Mesendoderm (in vitro differentiated cells): ENCODE results near the gene SPIN4.
"Not testable (repeated sequence)": the region's sequence is repeated elsewhere in the genome, so short reads cannot be mapped to it uniquely, and the experiment has no call there.

Experiments
- DNase-seq: peaks from one replicate; pipeline ENCODE4 v3.0.0; 2013
- H2AK5ac ChIP-seq: 2 replicates; pipeline ENCODE4 v1.6.1; 2013; ENCODE audit warnings: low read length, inconsistent platforms
- H2BK120ac ChIP-seq: 2 replicates; pipeline ENCODE4 v1.6.1; 2013; ENCODE audit warnings: low read depth, mild to moderate bottlenecking, low read length, moderate library complexity, mixed read lengths
- H2BK15ac ChIP-seq: replicated peaks from 2 replicates; pipeline ENCODE4 v1.6.1; 2013; ENCODE audit warnings: low read depth, mild to moderate bottlenecking, moderate library complexity
- H2BK5ac ChIP-seq: 2 replicates; pipeline ENCODE4 v1.6.1; 2013; ENCODE audit warnings: low read length, inconsistent platforms
- H3K18ac ChIP-seq: 2 replicates; pipeline ENCODE4 v1.6.1; 2013; ENCODE audit warnings: mild to moderate bottlenecking, low read length, mixed read lengths
- H3K23ac ChIP-seq: one replicate; pipeline ENCODE4 v1.6.1; 2013; ENCODE audit warnings: low read length
- H3K27ac ChIP-seq: 2 replicates; pipeline ENCODE4 v1.5.1; 2013; ENCODE audit warnings: low read depth, mild to moderate bottlenecking, inconsistent platforms, low read length, moderate library complexity
- H3K27me3 ChIP-seq: 2 replicates; pipeline ENCODE4 v1.6.1; 2013; ENCODE audit warnings: low read length, control low read depth, mild to moderate bottlenecking, inconsistent platforms; ENCODE audit not compliant: insufficient read depth, poor library complexity
- H3K36me3 ChIP-seq: 2 replicates; pipeline ENCODE4 v1.6.1; 2013; ENCODE audit warnings: low read length, inconsistent platforms; ENCODE audit not compliant: control insufficient read depth, insufficient read depth
- H3K4ac ChIP-seq: one replicate; pipeline ENCODE4 v1.6.1; 2013; ENCODE audit warnings: low read depth, mild to moderate bottlenecking, low read length, moderate library complexity
- H3K4me1 ChIP-seq: 2 replicates; pipeline ENCODE4 v1.6.1; 2013; ENCODE audit warnings: low read depth, low read length, inconsistent platforms; ENCODE audit not compliant: control insufficient read depth
- H3K4me2 ChIP-seq: 2 replicates; pipeline ENCODE4 v1.6.1; 2013; ENCODE audit warnings: low read length
- H3K4me3 ChIP-seq: 2 replicates; pipeline ENCODE4 v1.5.1; 2013; ENCODE audit warnings: mild to moderate bottlenecking, low read length
- H3K56ac ChIP-seq: one replicate; pipeline ENCODE4 v1.6.1; 2013; ENCODE audit warnings: low read length
- H3K79me1 ChIP-seq: 2 replicates; pipeline ENCODE4 v1.6.1; 2013; ENCODE audit warnings: low read length, inconsistent platforms
- H3K79me2 ChIP-seq: 2 replicates; pipeline ENCODE4 v1.6.1; 2013; ENCODE audit warnings: mild to moderate bottlenecking, low read length; ENCODE audit not compliant: control insufficient read depth, insufficient read depth
- H3K9ac ChIP-seq: 2 replicates; pipeline ENCODE4 v1.6.1; 2013; ENCODE audit warnings: low read length, inconsistent platforms
- H4K5ac ChIP-seq: one replicate; pipeline ENCODE4 v1.6.1; 2013; ENCODE audit warnings: low read length
- H4K8ac ChIP-seq: one replicate; pipeline ENCODE4 v1.6.1; 2013; ENCODE audit warnings: low read depth, mild to moderate bottlenecking, control low read depth, low read length, moderate library complexity
- WGBS: extraction: QIAGEN DNeasy Blood & Tissue Kit; methylation state at CpG from one replicate; pipeline ENCODE4 v1.1.7; 2013; ENCODE audit warnings: low lambda C conversion rate, missing lambda C conversion rate; ENCODE audit not compliant: insufficient coverage; ENCODE audit errors: extremely low coverage; 5-methylcytosine and 5-hydroxymethylcytosine counted together

SPIN4 gene

GRCh38 chrX:63373012-63373411 is 21.9 kb upstream of the SPIN4 start:
- not testable (repeated sequence) for H4K8ac ChIP-seq, H2AK5ac ChIP-seq, H3K4me2 ChIP-seq, H2BK120ac ChIP-seq, H3K4me1 ChIP-seq, H3K18ac ChIP-seq, H3K4me3 ChIP-seq, H2BK5ac ChIP-seq, H3K36me3 ChIP-seq, H3K9ac ChIP-seq, H2BK15ac ChIP-seq, DNase-seq, H3K4ac ChIP-seq, H3K27ac ChIP-seq, H3K79me1 ChIP-seq, H4K5ac ChIP-seq, H3K27me3 ChIP-seq, H3K56ac ChIP-seq, H3K23ac ChIP-seq, H3K79me2 ChIP-seq
- WGBS, result no CpG with 5 or more reads among the region's 3 CpGs

- H3K4me1 ChIP-seq, DNase-seq, H3K4me3 ChIP-seq, H4K8ac ChIP-seq, H3K79me2 ChIP-seq, H3K4ac ChIP-seq, H2BK15ac ChIP-seq, H2BK5ac ChIP-seq, H3K56ac ChIP-seq, H2BK120ac ChIP-seq, H4K5ac ChIP-seq, H3K27ac ChIP-seq, H3K4me2 ChIP-seq, H3K27me3 ChIP-seq, H3K36me3 ChIP-seq, H3K79me1 ChIP-seq, H3K9ac ChIP-seq, H2AK5ac ChIP-seq, H3K18ac ChIP-seq, H3K23ac ChIP-seq: not testable (repeated sequence)
- no CpG with 5 or more reads among the region's 5 CpGs for WGBS
Measured at GRCh38 chrX:63367699-63368098, 16.6 kb upstream of the SPIN4 start.

DNA sequence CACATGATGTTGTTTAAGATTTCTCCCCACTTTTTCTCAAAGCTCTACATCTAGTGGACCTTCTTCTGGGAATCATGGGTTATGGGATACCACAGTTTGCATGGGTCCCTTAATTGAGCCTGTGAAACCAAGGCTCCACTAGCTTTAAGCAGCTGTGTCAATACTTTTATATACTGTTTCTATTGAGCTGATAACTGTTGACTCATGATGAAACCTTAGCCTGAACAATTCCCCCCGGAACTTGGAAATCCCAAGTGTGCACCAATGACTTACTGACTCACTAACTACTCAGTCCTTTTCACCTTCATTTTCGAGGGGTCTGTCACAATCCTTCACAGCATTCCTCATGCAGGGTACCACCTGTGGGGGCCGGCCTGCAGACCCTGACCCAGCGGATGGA is 12.7 kb upstream of the SPIN4 start:
- Histone ChIP-seq H4K5ac (no peak overlapping the region), H3K18ac (no peak overlapping the region), H4K8ac (no peak overlapping the region), H3K56ac (no peak overlapping the region), H3K4me1 (no peaks in the 10 kb centered on the region), H3K4me2 (no peak overlapping the region), H2AK5ac (no peak overlapping the region), H3K9ac (no peak overlapping the region), H3K23ac (no peak overlapping the region), H3K27ac (no peak overlapping the region), H2BK15ac (no peak overlapping the region), H2BK5ac (no peak overlapping the region), H3K79me1 (no peaks in the 10 kb centered on the region), H2BK120ac (no peak overlapping the region), H3K4me3 (no peak overlapping the region), H3K36me3 (no peaks in the 10 kb centered on the region), H3K79me2 (no peaks in the 10 kb centered on the region), H3K27me3 (no peaks in the 10 kb centered on the region), H3K4ac (no peak overlapping the region)
- WGBS, result no CpG with 5 or more reads among the region's 4 CpGs
- DNase-seq, result no peak

- Histone ChIP-seq H4K5ac (no peak overlapping the region), H4K8ac (no peak overlapping the region), H2BK15ac (no peak overlapping the region), H3K56ac (no peak overlapping the region), H3K79me1 (no peaks in the 10 kb centered on the region), H3K4me2 (no peak overlapping the region), H3K27ac (no peak overlapping the region), H3K18ac (no peak overlapping the region), H3K4me1 (no peaks in the 10 kb centered on the region), H3K36me3 (no peaks in the 10 kb centered on the region), H2BK120ac (no peak overlapping the region), H3K4ac (no peak overlapping the region), H3K23ac (no peak overlapping the region), H3K27me3 (no peaks in the 10 kb centered on the region), H2AK5ac (no peak overlapping the region), H3K9ac (no peak overlapping the region), H2BK5ac (no peak overlapping the region), H3K4me3 (no peak overlapping the region), H3K79me2 (no peaks in the 10 kb centered on the region)
- peak; percentile 15 for DNase-seq
- WGBS, result no CpG with 5 or more reads among the region's 2 CpGs
Measured at GRCh38 chrX:63361494-63361893, 10.4 kb upstream of the SPIN4 start.

- H3K27ac ChIP-seq, result no peak overlapping the region
- no peaks in the 10 kb centered on the region for H3K4me1 ChIP-seq
- H2BK15ac ChIP-seq, result no peak overlapping the region
- H2AK5ac ChIP-seq, result no peak overlapping the region
- H3K27me3 ChIP-seq, result no peaks in the 10 kb centered on the region
- no peak overlapping the region for H3K18ac ChIP-seq
- no peak overlapping the region for H3K4ac ChIP-seq
- no peak overlapping the region for H3K56ac ChIP-seq
- no peaks in the 10 kb centered on the region for H3K79me1 ChIP-seq
- no peaks in the 10 kb centered on the region for H3K79me2 ChIP-seq
- no peak overlapping the region for H4K5ac ChIP-seq
- no peaks in the 10 kb centered on the region for H3K36me3 ChIP-seq
- H2BK120ac ChIP-seq, result no peak overlapping the region
- DNase-seq, result no peak
- no peak overlapping the region for H4K8ac ChIP-seq
- H3K23ac ChIP-seq, result no peak overlapping the region
- no peak overlapping the region for H3K4me3 ChIP-seq
- H3K9ac ChIP-seq, result no peak overlapping the region
- no peak overlapping the region for H3K4me2 ChIP-seq
- no peak overlapping the region for H2BK5ac ChIP-seq
Measured at GRCh38 chrX:63354484-63354883, 3.4 kb upstream of the SPIN4 start.

DNA sequence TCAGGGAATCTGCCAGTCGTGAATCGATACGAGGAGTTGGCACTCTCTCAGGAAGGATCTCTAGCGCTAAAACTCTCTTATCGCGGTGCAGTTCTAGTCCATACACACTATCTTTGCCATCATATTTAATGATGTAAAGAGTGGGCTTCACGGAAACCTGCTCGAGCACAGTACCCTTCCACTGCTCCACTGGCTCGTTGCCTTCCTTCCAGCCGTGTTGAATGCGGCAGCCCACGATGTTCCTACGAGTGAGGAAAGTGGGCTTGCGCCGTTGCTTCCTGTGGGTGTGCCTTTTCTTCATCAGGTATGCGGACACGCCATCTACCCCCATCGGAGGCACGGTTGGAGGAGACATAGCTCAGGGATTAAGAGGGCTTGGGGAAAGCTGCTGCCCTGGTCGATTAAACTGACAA is 661 bp downstream of the SPIN4 start:
- H4K5ac ChIP-seq, result no peak overlapping the region
- H3K79me2 ChIP-seq, result no peaks in the 10 kb centered on the region
- no peaks in the 10 kb centered on the region for H3K4me1 ChIP-seq
- H3K27ac ChIP-seq, result no peak overlapping the region
- H2BK15ac ChIP-seq, result no peak overlapping the region
- H3K79me1 ChIP-seq, result no peaks in the 10 kb centered on the region
- no peak overlapping the region for H2BK120ac ChIP-seq
- no peak overlapping the region for H2BK5ac ChIP-seq
- peak overlapping the region; percentile 53 for H3K4me3 ChIP-seq
- H3K4ac ChIP-seq, result no peak overlapping the region
- no peak overlapping the region for H2AK5ac ChIP-seq
- H3K18ac ChIP-seq, result no peak overlapping the region
- H3K23ac ChIP-seq, result no peak overlapping the region
- H4K8ac ChIP-seq, result no peak overlapping the region
- H3K36me3 ChIP-seq, result no peaks in the 10 kb centered on the region
- H3K56ac ChIP-seq, result peak overlapping the region; percentile 94
- H3K4me2 ChIP-seq, result peak overlapping the region; percentile 77
- peak; percentile 53 for DNase-seq
- H3K9ac ChIP-seq, result peak overlapping the region; percentile 84
- no peaks in the 10 kb centered on the region for H3K27me3 ChIP-seq
- no CpG with 5 or more reads among the region's 20 CpGs for WGBS
